Measurements from ENCODE around the gene AHCYL2.

AHCYL2 gene

DNA sequence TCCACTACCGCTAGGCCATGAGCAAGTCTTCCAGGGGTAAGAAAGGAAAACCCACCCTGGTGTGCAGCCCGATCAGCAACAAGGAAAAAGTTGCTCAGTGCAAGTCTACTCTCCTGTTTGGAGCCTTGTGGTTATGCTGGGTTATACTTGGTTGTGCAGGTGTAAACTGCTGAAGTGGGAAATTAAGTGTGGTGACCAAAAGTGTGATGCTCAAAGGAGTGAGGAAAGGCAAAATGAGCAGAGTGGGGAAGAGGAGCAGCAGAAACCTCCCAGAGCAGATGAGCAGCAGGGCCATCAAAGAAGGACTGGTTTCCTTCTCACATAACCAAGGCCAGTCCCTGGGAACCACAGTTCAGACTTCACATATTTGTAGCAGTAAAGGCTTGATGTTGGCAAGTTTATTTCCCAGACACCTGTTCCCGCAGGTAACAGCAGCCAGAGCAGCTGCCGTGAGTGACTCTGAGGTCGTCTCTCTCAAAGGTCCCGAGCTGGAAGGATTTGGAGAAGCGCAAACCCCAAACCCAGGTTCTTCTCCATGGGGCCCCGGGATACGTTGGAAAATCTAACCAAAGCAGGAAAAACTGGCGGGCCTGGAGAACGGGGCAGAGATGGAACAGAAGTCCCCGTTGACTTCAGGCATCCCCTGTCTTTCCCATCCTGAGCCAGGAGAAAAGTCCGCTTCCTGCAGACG lies 37.0 kb upstream of the AHCYL2 start:
- DNase-seq (ENCODE audit: low read depth), result no peak
- TF ChIP-seq CTCF (IDR thresholded peaks at IDR 0.05; ENCODE audit: low read depth, low read length), result no peak
- no peak for TF ChIP-seq POLR2A (IDR thresholded peaks at IDR 0.05; ENCODE audit: extremely low read depth, insufficient read length)
- TF ChIP-seq MYC (IDR thresholded peaks at IDR 0.05; ENCODE audit: low read depth, low read length), result no peak
- TF ChIP-seq, protein P1, sequence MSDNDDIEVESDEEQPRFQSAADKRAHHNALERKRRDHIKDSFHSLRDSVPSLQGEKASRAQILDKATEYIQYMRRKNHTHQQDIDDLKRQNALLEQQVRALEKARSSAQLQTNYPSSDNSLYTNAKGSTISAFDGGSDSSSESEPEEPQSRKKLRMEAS (IDR thresholded peaks at IDR 0.05; ENCODE audit: low read depth, low read length), result no peak
- H3K4me3 ChIP-seq (ENCODE audit: low read depth, low read length), result no peak overlapping the region

DNA sequence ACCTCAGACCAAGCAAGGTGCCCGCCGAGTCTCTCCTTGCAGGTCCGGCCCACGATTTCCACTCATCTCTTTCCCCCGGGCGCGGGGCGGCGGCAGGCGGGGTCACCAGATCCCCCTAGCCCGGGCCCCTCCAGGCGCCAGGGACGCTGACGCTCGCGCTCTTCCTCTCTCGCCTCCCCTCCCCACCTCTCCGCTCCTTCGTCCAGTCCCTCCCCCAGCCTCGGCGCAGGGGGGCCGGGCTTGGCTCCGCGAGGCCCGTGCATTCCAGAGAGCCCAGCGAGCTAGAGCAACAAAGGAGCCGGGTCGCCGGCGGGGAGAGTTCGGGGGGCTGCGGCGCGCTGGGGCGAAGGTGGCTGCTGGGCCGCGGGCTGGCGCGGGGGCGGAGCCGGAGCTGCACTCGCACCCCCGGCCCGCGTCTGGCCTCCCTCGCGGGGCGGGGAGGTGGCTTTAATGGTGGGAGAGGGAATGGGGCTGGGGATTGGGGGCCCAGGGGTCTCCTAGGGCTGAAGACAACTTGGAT lies 36.4 kb upstream of the AHCYL2 start, which contains the start of gene SMO:
TSS of gene SMO (plus strand) at position 262 of the 520 bp plus-strand sequence. CDS start 519 bp downstream, outside the sequence.
- H3K4me3 ChIP-seq (ENCODE audit: low read depth, low read length), result no peak within 1 kb of the TSS

DNA sequence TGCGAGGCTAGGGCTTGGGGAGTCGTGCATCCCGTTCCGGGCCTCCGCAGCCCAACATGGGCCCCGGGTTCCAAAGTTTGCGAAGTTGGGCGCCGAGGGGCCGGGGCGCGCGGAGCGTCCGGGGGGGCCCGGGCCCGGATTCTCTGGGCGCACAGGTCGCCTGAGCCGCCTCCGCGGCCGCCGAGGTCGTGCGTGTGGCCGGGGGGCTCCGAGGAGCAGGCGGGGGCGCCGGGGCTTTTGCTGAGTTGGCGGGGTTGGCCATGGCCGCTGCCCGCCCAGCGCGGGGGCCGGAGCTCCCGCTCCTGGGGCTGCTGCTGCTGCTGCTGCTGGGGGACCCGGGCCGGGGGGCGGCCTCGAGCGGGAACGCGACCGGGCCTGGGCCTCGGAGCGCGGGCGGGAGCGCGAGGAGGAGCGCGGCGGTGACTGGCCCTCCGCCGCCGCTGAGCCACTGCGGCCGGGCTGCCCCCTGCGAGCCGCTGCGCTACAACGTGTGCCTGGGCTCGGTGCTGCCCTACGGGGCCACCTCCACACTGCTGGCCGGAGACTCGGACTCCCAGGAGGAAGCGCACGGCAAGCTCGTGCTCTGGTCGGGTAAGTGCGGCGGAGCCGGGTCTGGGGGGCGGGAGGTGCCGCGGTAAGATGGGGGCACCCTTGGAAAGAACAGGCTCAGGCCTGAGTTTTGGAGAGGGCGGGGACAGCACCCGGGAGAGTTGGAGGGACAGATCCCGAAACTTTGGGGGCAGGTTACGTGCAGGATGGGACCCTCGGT lies 35.8 kb upstream of the AHCYL2 start:
- H3K4me3 ChIP-seq (ENCODE audit: low read depth, low read length), result no peak overlapping the region
- TF ChIP-seq, protein P1 (IDR thresholded peaks at IDR 0.05; ENCODE audit: low read depth, low read length), result no peak
- no peak for TF ChIP-seq POLR2A (IDR thresholded peaks at IDR 0.05; ENCODE audit: extremely low read depth, insufficient read length)
- DNase-seq (ENCODE audit: low read depth), result no peak

More for the DNA sequence above, 36.4 kb upstream of the AHCYL2 start, which contains the start of gene SMO:
- TF ChIP-seq CTCF (IDR thresholded peaks at IDR 0.05; ENCODE audit: low read depth, low read length) (no peak), MYC (IDR thresholded peaks at IDR 0.05; ENCODE audit: low read depth, low read length) (no peak), POLR2A (IDR thresholded peaks at IDR 0.05; ENCODE audit: extremely low read depth, insufficient read length) (no peak)
- TF ChIP-seq, protein P1 (IDR thresholded peaks at IDR 0.05; ENCODE audit: low read depth, low read length), result no peak
- DNase-seq (ENCODE audit: low read depth), result no peak

DNA sequence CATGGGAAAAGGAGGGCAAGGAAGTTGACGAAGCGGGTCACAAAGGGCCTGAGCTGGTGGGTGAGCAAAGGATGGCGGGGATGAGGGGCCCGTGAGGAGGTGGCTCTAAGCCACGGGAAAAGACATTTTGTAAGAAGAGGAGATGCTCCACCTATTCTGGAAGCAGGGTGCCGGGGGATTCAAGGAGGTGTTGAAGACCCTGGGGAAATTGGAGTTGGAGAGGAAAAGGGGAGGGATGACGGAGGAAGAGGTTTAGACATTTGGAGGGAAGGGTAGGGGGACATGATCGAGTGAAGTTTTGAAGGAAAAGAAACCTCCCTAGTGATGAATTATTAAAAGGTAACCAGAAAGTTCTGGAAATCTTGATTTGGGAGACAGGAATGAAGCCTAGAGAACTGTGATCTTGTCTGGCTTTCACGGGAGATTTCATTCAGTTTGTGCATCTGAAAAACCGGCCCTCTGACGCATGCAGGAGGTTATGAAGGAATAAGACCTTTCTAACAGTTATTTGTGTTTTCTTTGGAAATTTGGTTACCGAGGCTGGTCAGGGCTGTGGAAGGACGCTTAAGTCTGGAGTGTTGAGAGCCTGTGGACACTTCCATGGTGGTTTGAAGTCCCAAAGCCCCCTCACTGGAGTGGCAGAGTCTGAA lies 35.0 kb upstream of the AHCYL2 start:
- TF ChIP-seq CTCF (IDR thresholded peaks at IDR 0.05; ENCODE audit: low read depth, low read length) (no peak), MYC (IDR thresholded peaks at IDR 0.05; ENCODE audit: low read depth, low read length) (no peak), POLR2A (IDR thresholded peaks at IDR 0.05; ENCODE audit: extremely low read depth, insufficient read length) (no peak)
- TF ChIP-seq, protein P1 (IDR thresholded peaks at IDR 0.05; ENCODE audit: low read depth, low read length), result no peak
- DNase-seq (ENCODE audit: low read depth), result no peak
- H3K4me3 ChIP-seq (ENCODE audit: low read depth, low read length), result no peak overlapping the region

DNA sequence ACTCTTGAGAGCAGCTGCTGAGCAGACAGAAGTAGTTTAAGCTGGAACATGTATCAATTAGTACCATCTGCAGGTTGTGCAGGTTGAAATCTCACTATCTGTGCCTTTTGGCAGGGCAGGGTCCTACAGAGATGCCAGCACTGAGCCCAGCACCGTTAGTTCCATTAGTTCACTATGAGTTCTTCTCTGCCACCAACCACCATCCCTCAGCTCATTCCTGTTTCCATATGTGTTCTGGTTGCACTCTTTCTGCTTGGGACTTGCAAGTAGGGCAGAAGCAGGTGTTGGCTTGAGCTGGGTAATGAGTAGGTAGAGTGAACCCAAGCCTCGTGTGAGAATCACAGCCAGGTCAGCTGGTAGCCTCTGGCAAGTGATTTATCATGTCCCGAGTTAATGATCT lies 33.6 kb upstream of the AHCYL2 start:
- no peak overlapping the region for H3K4me3 ChIP-seq (ENCODE audit: low read depth, low read length)
- no peak for TF ChIP-seq CTCF (IDR thresholded peaks at IDR 0.05; ENCODE audit: low read depth, low read length)
- TF ChIP-seq, protein P1 (IDR thresholded peaks at IDR 0.05; ENCODE audit: low read depth, low read length), result no peak
- no peak for TF ChIP-seq MYC (IDR thresholded peaks at IDR 0.05; ENCODE audit: low read depth, low read length)
- no peak for TF ChIP-seq POLR2A (IDR thresholded peaks at IDR 0.05; ENCODE audit: extremely low read depth, insufficient read length)
- DNase-seq (ENCODE audit: low read depth), result no peak

Measured in NB4 (cell line).